IPS-20b (cell line): ENCODE results near the gene IFT172.
"Not testable (repeated sequence)": the region's sequence is repeated elsewhere in the genome, so short reads cannot be mapped to it uniquely, and the experiment has no call there.

ENCODE experiments used
- H3K27ac ChIP-seq: one replicate; pipeline ENCODE4 v1.5.1; 2013; ENCODE audit warnings: low read length
- H3K27me3 ChIP-seq: 2 replicates; pipeline ENCODE4 v1.6.1; 2013; ENCODE audit warnings: mild to moderate bottlenecking, low read length, inconsistent platforms; ENCODE audit not compliant: insufficient read depth
- H3K36me3 ChIP-seq: 2 replicates; pipeline ENCODE4 v1.6.1; 2013; ENCODE audit warnings: low read depth, mild to moderate bottlenecking, inconsistent platforms, low read length, moderate library complexity; ENCODE audit not compliant: insufficient read depth
- H3K4me1 ChIP-seq: 2 replicates; pipeline ENCODE4 v1.6.1; 2013; ENCODE audit warnings: mild to moderate bottlenecking, control low read depth, inconsistent platforms, low read length, moderate library complexity; ENCODE audit not compliant: insufficient read depth
- H3K4me3 ChIP-seq: 2 replicates; pipeline ENCODE4 v1.5.1; 2013; ENCODE audit warnings: mild to moderate bottlenecking, low read length, inconsistent platforms
- H3K9ac ChIP-seq: 2 replicates; pipeline ENCODE4 v1.6.1; 2013; ENCODE audit warnings: low read depth, mild to moderate bottlenecking, inconsistent platforms, low read length, moderate library complexity
- H3K9me3 ChIP-seq: 2 replicates; pipeline ENCODE4 v1.6.1; 2013; ENCODE audit warnings: mild to moderate bottlenecking, low read depth, low read length, inconsistent platforms; ENCODE audit not compliant: insufficient read depth

Gene IFT172, protein sequence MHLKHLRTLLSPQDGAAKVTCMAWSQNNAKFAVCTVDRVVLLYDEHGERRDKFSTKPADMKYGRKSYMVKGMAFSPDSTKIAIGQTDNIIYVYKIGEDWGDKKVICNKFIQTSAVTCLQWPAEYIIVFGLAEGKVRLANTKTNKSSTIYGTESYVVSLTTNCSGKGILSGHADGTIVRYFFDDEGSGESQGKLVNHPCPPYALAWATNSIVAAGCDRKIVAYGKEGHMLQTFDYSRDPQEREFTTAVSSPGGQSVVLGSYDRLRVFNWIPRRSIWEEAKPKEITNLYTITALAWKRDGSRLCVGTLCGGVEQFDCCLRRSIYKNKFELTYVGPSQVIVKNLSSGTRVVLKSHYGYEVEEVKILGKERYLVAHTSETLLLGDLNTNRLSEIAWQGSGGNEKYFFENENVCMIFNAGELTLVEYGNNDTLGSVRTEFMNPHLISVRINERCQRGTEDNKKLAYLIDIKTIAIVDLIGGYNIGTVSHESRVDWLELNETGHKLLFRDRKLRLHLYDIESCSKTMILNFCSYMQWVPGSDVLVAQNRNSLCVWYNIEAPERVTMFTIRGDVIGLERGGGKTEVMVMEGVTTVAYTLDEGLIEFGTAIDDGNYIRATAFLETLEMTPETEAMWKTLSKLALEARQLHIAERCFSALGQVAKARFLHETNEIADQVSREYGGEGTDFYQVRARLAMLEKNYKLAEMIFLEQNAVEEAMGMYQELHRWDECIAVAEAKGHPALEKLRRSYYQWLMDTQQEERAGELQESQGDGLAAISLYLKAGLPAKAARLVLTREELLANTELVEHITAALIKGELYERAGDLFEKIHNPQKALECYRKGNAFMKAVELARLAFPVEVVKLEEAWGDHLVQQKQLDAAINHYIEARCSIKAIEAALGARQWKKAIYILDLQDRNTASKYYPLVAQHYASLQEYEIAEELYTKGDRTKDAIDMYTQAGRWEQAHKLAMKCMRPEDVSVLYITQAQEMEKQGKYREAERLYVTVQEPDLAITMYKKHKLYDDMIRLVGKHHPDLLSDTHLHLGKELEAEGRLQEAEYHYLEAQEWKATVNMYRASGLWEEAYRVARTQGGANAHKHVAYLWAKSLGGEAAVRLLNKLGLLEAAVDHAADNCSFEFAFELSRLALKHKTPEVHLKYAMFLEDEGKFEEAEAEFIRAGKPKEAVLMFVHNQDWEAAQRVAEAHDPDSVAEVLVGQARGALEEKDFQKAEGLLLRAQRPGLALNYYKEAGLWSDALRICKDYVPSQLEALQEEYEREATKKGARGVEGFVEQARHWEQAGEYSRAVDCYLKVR (N-terminal part only)

DNA sequence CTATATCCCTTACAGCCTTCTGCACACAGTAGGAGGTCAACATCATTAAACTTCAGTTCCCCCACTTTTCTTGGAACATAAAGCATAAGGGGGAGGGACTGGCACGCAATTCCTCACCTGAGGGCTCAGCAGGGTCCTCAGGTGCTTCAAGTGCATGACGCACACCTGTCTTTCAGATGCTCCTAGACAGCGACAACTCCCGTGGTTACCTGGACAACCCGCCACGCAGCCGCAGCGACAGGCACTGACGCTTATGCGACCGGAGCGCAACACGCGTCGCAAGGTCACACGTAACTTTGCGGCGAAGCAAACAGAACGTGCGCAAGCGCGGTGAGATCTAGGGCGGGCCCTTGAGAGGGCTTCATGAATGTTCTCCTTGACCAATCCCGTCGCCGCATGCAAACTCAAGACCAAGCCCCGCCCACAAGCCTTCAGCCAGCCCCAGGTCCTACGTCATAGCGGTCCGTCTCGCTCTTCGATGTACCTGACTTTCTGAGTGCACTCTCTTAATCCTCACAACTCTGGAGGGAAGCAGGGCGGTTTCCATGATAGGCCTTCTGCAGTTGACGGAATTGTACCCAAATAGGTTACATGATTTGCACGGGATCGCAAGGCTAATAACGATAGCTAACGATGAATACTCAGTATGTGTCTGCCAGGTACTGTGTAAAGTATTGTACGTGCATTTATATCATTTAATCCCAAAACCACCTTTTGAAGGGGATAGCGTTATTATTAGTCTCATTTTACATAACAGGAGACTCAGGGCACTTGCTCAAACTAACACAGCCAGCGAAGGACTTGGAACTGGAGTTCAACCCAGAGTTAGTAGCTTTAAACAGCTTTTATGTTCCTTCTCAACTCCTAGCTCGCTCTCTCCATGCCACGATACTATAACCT lies at the start of gene IFT172:
Gene IFT172, minus strand, starts transcription at position 246 of the 900 bp plus-strand sequence. Its CDS starts 90 bp downstream, at position 156.
- peak within 1 kb of the TSS; percentile 94 for H3K4me3 ChIP-seq
- peaks cover 16% of the 10 kb centered on the region for H3K27me3 ChIP-seq
- H3K27ac ChIP-seq, result no peak within 1 kb of the TSS
- H3K4me1 ChIP-seq, result peaks cover 4% of the 10 kb centered on the region; the same call in 1 of the 2 replicates
- no peaks in the 10 kb centered on the region for H3K36me3 ChIP-seq
- peak within 1 kb of the TSS; percentile 72; the same call in 1 of the 2 replicates for H3K9ac ChIP-seq
- H3K9me3 ChIP-seq, result no peaks in the 10 kb centered on the region

DNA sequence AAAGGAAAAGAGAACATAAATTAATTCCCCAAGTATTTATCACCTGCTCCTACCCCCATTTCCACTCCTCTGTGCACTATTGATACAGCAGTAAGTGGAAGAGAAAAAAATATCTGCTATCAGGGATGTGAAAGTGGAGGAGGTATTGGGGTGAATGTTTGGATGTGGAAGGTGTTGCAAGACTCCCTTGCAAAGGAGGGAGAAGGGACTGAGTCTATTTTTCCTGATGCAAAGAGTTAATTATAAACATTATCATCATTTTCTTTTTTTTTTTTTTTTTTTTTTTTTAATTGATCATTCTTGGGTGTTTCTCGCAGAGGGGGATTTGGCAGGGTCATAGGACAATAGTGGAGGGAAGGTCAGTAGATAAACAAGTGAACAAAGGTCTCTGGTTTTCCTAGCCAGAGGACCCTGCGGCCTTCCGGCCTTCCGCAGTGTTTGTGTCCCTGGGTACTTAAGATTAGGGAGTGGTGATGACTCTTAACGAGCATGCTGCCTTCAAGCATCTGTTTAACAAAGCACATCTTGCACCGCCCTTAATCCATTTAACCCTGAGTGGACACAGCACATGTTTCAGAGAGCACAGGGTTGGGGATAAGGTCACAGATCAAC lies 49.4 kb upstream of the IFT172 start:
- H3K36me3 ChIP-seq, H3K4me3 ChIP-seq, H3K9ac ChIP-seq, H3K4me1 ChIP-seq, H3K27ac ChIP-seq, H3K27me3 ChIP-seq, H3K9me3 ChIP-seq: not testable (repeated sequence)

DNA sequence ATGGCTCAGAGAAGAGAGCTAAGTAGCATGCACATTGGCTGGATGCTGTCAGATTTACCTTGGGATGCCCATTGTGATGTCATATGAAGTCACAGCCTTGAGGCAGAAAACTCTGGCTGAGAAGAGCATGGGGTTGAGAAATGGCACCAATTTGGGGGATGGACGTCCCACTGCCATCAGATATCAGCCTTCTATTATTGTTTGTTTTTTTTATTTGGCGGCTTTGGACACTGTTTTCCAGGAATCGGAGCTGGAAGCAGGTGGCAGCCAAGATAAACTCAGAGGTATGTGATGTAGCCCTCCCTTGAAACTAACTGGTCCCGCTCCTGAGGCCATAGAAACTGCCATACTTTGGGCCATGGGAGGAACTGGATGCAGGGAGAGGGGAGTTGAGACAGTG lies 47.7 kb upstream of the IFT172 start:
- H3K4me1 ChIP-seq, result no peaks in the 10 kb centered on the region
- peaks cover 4% of the 10 kb centered on the region; the same call in 1 of the 2 replicates for H3K27me3 ChIP-seq
- no peaks in the 10 kb centered on the region for H3K36me3 ChIP-seq
- H3K9ac ChIP-seq, result no peak overlapping the region
- no peak overlapping the region for H3K4me3 ChIP-seq
- H3K27ac ChIP-seq, result no peak overlapping the region
- 0 out of 2 replicates have a peak, but pooled peaks cover 6% of the 10 kb centered on the region for H3K9me3 ChIP-seq

DNA sequence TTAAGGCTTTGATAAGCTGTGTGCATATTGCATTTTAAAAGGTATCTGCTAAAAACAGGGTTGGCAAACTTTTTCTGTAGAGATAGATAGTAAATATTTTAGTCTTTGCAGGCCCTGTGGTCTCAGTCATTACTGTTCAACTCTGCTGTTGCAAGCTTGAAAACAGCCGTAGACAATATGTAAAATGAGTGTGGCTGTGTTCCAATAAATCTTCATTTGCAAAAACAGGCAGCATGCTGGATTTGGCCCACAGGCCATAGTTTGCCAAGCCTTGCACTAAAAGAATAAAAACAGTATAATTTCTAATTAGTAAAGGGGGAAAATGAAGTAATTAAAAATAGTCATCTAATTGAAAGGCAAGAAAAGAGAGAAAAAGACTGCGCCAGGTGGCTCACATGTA lies 42.4 kb upstream of the IFT172 start:
- H3K4me1 ChIP-seq, result no peaks in the 10 kb centered on the region
- H3K4me3 ChIP-seq, result no peak overlapping the region
- no peak overlapping the region for H3K9ac ChIP-seq
- no peak overlapping the region for H3K27ac ChIP-seq
- H3K36me3 ChIP-seq, result no peaks in the 10 kb centered on the region
- no peaks in the 10 kb centered on the region for H3K27me3 ChIP-seq
- no peaks in the 10 kb centered on the region for H3K9me3 ChIP-seq

DNA sequence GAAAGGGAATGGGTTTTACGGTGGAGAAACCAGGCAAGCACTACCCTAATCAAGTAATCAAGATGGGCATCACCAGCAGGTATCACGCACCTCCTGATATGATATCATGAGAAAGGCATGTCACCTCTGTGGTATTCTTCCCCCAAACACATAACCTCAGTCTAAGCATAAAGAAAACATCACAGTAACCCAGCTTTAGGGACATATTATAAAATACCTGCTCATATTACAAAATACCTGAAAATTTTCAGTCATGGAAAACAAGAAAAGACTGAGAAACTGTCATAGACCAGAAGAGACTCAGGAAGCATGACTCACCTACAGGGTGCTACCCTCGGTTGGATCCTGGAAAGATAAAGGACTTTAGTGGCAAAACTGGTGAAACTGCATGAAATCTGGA lies 37.6 kb upstream of the IFT172 start:
- Histone ChIP-seq H3K9me3 (no peaks in the 10 kb centered on the region), H3K27me3 (no peaks in the 10 kb centered on the region), H3K27ac (no peak overlapping the region), H3K4me1 (no peaks in the 10 kb centered on the region), H3K9ac (no peak overlapping the region), H3K4me3 (no peak overlapping the region), H3K36me3 (no peaks in the 10 kb centered on the region)

DNA sequence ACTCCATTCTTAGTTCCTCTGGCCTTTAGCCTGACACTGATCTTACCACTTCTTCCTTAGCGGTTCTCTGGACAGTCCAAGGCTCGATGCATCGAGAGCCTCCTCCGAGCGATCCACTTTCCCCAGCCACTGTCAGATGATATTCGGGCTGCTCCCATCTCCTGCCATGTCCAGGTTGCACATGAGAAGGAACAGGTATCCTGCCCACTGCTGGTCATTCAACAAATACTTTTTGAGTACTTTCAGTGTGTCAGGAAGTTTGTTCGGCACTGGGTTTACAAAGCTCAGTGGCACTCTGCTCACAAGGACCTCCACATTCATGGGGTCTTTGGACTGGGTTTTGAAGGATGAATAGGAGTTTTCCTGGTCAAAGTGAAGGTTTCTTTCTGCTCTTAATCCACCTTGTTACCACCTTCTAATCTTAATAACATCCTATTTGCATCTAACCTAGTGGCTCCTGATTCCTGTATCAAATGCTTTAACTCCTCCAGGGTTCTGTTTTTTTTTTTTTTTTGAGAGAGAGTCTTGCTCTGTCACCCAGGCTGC lies 32.9 kb upstream of the IFT172 start:
- Histone ChIP-seq H3K9ac (no peak overlapping the region), H3K9me3 (no peaks in the 10 kb centered on the region), H3K4me1 (no peaks in the 10 kb centered on the region), H3K4me3 (no peak overlapping the region), H3K27ac (no peak overlapping the region), H3K27me3 (no peaks in the 10 kb centered on the region), H3K36me3 (no peaks in the 10 kb centered on the region)

DNA sequence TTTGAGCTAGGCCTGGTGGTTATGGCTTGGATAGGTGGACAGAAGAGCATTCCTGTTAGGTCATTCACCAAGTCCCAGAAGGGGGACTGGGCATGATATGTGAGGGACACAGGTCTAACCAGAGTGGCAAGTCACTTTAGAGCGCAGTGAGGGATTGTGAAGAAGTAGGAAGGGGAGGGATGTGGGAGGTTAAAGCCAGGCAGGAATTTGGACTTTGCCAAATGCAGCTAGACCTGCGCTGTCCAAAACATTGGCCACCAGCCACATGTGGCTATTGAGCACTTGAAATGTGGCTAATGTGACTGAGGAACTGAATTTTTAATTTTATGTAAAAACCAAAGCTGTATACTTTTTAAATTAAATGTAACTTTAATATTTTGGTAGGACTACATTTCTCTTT lies 30.8 kb upstream of the IFT172 start:
- H3K27ac ChIP-seq, result no peak overlapping the region
- no peaks in the 10 kb centered on the region for H3K36me3 ChIP-seq
- no peaks in the 10 kb centered on the region for H3K27me3 ChIP-seq
- H3K9ac ChIP-seq, result no peak overlapping the region
- no peak overlapping the region for H3K4me3 ChIP-seq
- no peaks in the 10 kb centered on the region for H3K4me1 ChIP-seq
- H3K9me3 ChIP-seq, result no peaks in the 10 kb centered on the region

DNA sequence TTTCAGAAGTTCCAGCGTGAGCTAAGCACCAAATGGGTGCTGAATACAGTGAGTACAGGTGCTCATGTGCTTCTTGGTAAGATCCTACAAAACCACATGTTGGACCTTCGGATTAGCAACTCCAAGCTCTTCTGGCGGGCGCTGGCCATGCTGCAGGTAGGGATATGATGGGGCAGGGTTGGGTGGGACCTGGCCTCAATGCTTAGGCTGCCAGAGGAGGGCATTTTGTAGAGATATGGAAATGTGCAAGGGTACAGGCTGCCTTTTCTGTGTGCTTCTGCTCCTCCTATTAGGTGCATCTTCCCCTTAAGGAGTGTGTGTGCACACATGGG lies 29.2 kb upstream of the IFT172 start:
- no peaks in the 10 kb centered on the region for H3K9me3 ChIP-seq
- H3K4me3 ChIP-seq, result no peak overlapping the region
- H3K4me1 ChIP-seq, result no peaks in the 10 kb centered on the region
- H3K27me3 ChIP-seq, result no peaks in the 10 kb centered on the region
- no peak overlapping the region for H3K27ac ChIP-seq
- no peaks in the 10 kb centered on the region for H3K36me3 ChIP-seq
- H3K9ac ChIP-seq, result no peak overlapping the region

DNA sequence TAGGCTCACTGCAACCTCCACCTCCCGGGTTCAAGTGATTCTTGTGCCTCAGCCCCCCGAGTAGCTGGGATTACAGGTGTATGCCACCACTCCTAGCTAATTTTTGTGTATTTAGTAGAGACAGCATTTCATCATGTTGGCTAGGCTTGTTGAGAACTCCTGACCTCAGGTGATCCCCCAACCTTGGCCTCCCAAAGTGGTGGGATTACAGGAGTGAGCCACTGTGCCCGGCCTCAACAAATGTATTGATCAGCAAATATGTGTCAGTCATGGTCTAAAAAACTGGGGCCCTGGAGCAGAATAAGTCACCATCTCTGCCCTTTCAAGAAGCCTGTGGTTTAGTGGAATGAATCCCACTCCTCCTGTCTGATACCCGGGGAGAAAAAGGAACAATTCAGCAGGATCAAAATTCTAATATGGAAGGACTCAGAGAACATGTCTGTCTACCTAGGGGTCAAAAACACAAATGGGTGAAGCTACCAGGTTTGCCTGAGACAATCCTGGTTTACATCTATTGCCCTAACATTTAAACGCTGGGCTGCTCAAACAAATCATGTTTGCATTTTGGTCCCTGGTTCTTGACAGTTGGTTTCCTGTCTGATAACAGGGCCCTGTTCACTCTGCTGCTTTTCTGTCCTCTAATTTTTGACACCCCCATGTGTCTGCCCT lies 28.7 kb upstream of the IFT172 start:
- Histone ChIP-seq H3K9me3 (no peaks in the 10 kb centered on the region), H3K27me3 (no peaks in the 10 kb centered on the region), H3K4me3 (no peak overlapping the region), H3K27ac (no peak overlapping the region), H3K9ac (no peak overlapping the region), H3K4me1 (no peaks in the 10 kb centered on the region), H3K36me3 (no peaks in the 10 kb centered on the region)

DNA sequence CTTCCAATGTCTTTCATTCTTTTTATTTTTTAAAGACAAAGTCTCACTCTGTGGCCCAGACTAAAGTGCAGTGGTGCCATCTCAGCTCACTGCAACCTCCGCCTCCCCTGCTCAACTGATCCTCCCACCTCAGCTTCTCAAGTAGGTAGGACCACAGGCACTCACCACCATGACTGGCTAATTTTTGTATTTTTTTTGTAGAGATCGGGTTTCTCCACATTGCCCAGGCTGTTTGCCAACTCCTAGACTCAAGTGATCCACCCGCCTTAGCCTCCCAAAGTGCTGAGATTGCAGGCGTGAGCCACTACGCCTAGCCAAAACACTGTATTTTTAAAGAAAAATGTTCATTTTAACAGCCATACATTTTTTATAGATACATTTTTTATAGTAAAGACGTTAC lies 19.8 kb upstream of the IFT172 start:
- Histone ChIP-seq H3K27ac (no peak overlapping the region), H3K4me3 (no peak overlapping the region), H3K4me1 (no peaks in the 10 kb centered on the region), H3K36me3 (no peaks in the 10 kb centered on the region), H3K27me3 (no peaks in the 10 kb centered on the region), H3K9ac (no peak overlapping the region), H3K9me3 (no peaks in the 10 kb centered on the region)
